HepG2 (cell line): Measurements from ENCODE around the gene MTX1. TPM values are rescaled to one million over a fixed set of nuclear protein-coding genes. Genes with fewer than 3 reads are reported as not detected.

ENCODE experiments used
- ARNT ChIP-seq: fragments of 450-650 bp; IDR thresholded peaks from 2 replicates; pipeline ENCODE4 v1.6.1; 2017
- ATRX ChIP-seq: sonication (generic); formaldehyde crosslinking; IDR thresholded peaks from 2 replicates; pipeline ENCODE4 v1.4.0; 2020; ENCODE audit warnings: missing genetic modification reagents, borderline replicate concordance
- CAMTA2 ChIP-seq: sonication (generic); formaldehyde crosslinking; IDR thresholded peaks from 2 replicates; pipeline ENCODE4 v1.4.0; 2020; ENCODE audit warnings: mild to moderate bottlenecking, missing genetic modification reagents, borderline replicate concordance
- ELF3 ChIP-seq: IDR thresholded peaks from 2 replicates; pipeline ENCODE4 v1.6.1; 2016; ENCODE audit warnings: missing genetic modification reagents, missing compliant biosample characterization
- EP300 ChIP-seq, 3 experiments: sonication (generic) in 1 of 3; formaldehyde crosslinking in 1 of 3; IDR thresholded peaks; 2 replicates each; pipeline versions ENCODE4 v1.5.1 to v1.6.1; 2011 to 2020; ENCODE audit warnings: low read depth in 2 of 3, low read length in 2 of 3, borderline replicate concordance in 1 of 3, improper control_type of control experiment in 1 of 3, mild to moderate bottlenecking in 1 of 3, missing genetic modification reagents in 1 of 3, moderate library complexity in 1 of 3
- GATA4 ChIP-seq: sonication (generic); IDR thresholded peaks from 2 replicates; pipeline ENCODE4 v1.6.1; 2016; ENCODE audit warnings: antibody characterized with exemption, low read depth, borderline replicate concordance
- HMG20A ChIP-seq: IDR thresholded peaks from 2 replicates; pipeline ENCODE4 v1.6.1; 2016; ENCODE audit warnings: borderline replicate concordance
- KDM5A ChIP-seq: fragments of 200-600 bp; sonication (generic); IDR thresholded peaks from 2 replicates; pipeline ENCODE4 v1.7.0; 2018; ENCODE audit warnings: antibody characterized with exemption, mild to moderate bottlenecking, low read length, borderline replicate concordance
- MTF2 ChIP-seq: sonication (generic); formaldehyde crosslinking; IDR thresholded peaks from 2 replicates; pipeline ENCODE4 v1.5.0; 2020; ENCODE audit warnings: missing genetic modification reagents, borderline replicate concordance
- ONECUT2 ChIP-seq: sonication (generic); formaldehyde crosslinking; IDR thresholded peaks from 2 replicates; pipeline ENCODE4 v1.4.0; 2020; ENCODE audit warnings: missing genetic modification reagents
- RELA ChIP-seq: sonication (generic); formaldehyde crosslinking; IDR thresholded peaks from 2 replicates; pipeline ENCODE4 v1.4.0; 2020; ENCODE audit warnings: missing genetic modification reagents
- SOX13 ChIP-seq, 3 experiments: fragments of 450-650 bp in 1 of 3; sonication (generic) in 1 of 3; formaldehyde crosslinking in 1 of 3; IDR thresholded peaks in 2 of 3; conservative IDR thresholded peaks in 1 of 3; 2 replicates each; pipeline versions ENCODE4 v1.5.0 to v1.6.1; 2016 to 2020; ENCODE audit warnings: antibody characterized with exemption in 1 of 3, mild to moderate bottlenecking in 1 of 3, missing compliant biosample characterization in 1 of 3, missing genetic modification reagents in 1 of 3, moderate library complexity in 1 of 3
- SPEN ChIP-seq: sonication (generic); formaldehyde crosslinking; IDR thresholded peaks from 2 replicates; pipeline ENCODE4 v1.5.1; 2020; ENCODE audit warnings: low read depth, mild to moderate bottlenecking, missing genetic modification reagents
- TERF1 ChIP-seq: sonication (generic); formaldehyde crosslinking; IDR thresholded peaks from 2 replicates; pipeline ENCODE4 v1.8.0; 2022; ENCODE audit warnings: mild to moderate bottlenecking, missing genetic modification reagents, moderate library complexity
- THAP9 ChIP-seq: sonication (generic); formaldehyde crosslinking; IDR thresholded peaks from 2 replicates; pipeline ENCODE4; 2020; ENCODE audit warnings: missing genetic modification reagents, mild to moderate bottlenecking, borderline replicate concordance
- TRAFD1 ChIP-seq: sonication (generic); formaldehyde crosslinking; IDR thresholded peaks from 2 replicates; pipeline ENCODE4 v1.5.1; 2020; ENCODE audit warnings: missing genetic modification reagents, mild to moderate bottlenecking, borderline replicate concordance
- ZMYM3 ChIP-seq: sonication (generic); formaldehyde crosslinking; IDR thresholded peaks from 2 replicates; pipeline ENCODE4 v1.5.1; 2020; ENCODE audit warnings: mild to moderate bottlenecking, missing genetic modification reagents
- ZNF124 ChIP-seq: sonication (generic); formaldehyde crosslinking; IDR thresholded peaks from 2 replicates; pipeline ENCODE4 v1.4.0; 2020; ENCODE audit warnings: missing genetic modification reagents
- ZNF547 ChIP-seq: sonication (generic); formaldehyde crosslinking; IDR thresholded peaks from 2 replicates; pipeline ENCODE4 v1.5.1; 2020; ENCODE audit warnings: mild to moderate bottlenecking, missing genetic modification reagents
- ZNF550 ChIP-seq: sonication (generic); formaldehyde crosslinking; IDR thresholded peaks from 2 replicates; pipeline ENCODE4 v1.4.0; 2020; ENCODE audit warnings: mild to moderate bottlenecking, missing genetic modification reagents, borderline replicate concordance
- ZNF580 ChIP-seq: IDR thresholded peaks from 2 replicates; pipeline ENCODE4 v1.6.1; 2016; ENCODE audit warnings: low read depth, borderline replicate concordance
- ZSCAN9 ChIP-seq: IDR thresholded peaks from 2 replicates; pipeline ENCODE4 v1.6.1; 2016; ENCODE audit warnings: borderline replicate concordance
- polyA plus RNA-seq, 8 experiments: library from polyadenylated mRNA; depleted of rRNA in 3 of 8; stranded (reverse) in 7 of 8; unstranded in 1 of 8; fragments of >200 nt; fragmentation: Illumina TruSeq in 4 of 8; extraction: Trizol in 4 of 8; gene quantifications; 2 replicates each; pipeline versions ENCODE4 v1.2.1 to v1.2.3, GENCODE V29; 2011 to 2016; ENCODE audit warnings: low read depth in 4 of 8, missing spikeins in 1 of 8, mixed read lengths in 1 of 8; ENCODE audit not compliant: insufficient read depth in 1 of 8
- total RNA-seq, 5 experiments: library from RNA; depleted of rRNA; stranded (reverse); fragments of >200 nt; fragmentation: Illumina TruSeq; extraction: Trizol; gene quantifications; 2 replicates each; pipeline ENCODE4 v1.2.3, GENCODE V29; 2016; ENCODE audit warnings: low read depth in 1 of 5
- TF ChIP-seq, protein P1 (sequence below): IDR thresholded peaks from 2 replicates; pipeline ENCODE4 v1.6.1; 2012; ENCODE audit warnings: inconsistent platforms

MTX1 gene
- total and polyA plus RNA-seq, 2 of the 13 experiments (the other 11 are each of a cell fraction or from before 2014, with no cell fraction given), result 64.5 to 72.6 TPM

DNA sequence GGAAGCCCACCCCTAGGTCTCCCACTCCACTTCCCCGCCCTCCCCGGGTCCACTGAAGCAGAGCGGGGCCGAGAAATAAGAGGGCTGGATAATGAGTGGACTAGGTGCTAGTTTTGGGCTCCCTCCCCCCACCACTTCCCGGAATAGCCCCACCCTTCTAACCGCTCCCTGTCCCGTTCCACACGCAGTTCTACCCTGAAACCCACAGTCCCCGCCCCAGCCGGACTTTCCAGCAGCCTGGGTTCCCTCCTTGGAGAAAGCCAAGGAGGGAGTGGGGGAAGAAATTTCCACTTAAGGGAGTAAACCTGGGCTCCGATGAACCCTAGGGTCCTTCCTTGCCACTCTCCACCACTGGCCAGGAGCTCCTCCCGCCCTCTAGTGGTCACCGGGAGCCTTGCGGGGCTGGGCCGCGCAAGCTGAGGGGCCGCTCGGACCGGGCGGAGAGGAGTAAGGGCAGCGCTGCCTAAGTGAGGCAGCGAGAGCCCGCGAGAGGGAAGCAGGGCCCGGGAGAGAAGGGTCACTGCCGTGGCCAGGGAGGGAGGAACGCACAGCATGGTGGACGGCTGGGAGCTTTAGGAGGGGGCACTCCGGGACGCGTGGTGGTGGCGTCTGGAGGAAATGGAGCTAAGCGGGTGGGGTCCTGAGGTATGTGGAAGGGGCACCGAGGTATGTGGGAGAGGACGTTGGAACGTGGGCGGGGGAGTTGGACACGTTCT lies 15.1 kb upstream of the MTX1 start (continued):
- TF ChIP-seq SPEN (CRISPR knock-in tag), result 0 out of 2 replicates have a peak, but pooled peaks have one; percentile 27
- no peak for TF ChIP-seq ARNT
- no peak for TF ChIP-seq ONECUT2 (CRISPR knock-in tag)
- no peak for TF ChIP-seq ZNF124 (CRISPR knock-in tag)
- TF ChIP-seq ZNF580 (CRISPR knock-in tag), result no peak
- 0 out of 2 replicates have a peak, but pooled peaks have one; percentile 59 for TF ChIP-seq MTF2 (CRISPR knock-in tag)
- no peak for TF ChIP-seq TRAFD1
- TF ChIP-seq THAP9, result no peak
- TF ChIP-seq ZNF550 (CRISPR knock-in tag), result no peak
- no peak for TF ChIP-seq RELA (CRISPR knock-in tag)
- TF ChIP-seq GATA4, result no peak
- no peak for TF ChIP-seq ZMYM3
- TF ChIP-seq, protein P1, sequence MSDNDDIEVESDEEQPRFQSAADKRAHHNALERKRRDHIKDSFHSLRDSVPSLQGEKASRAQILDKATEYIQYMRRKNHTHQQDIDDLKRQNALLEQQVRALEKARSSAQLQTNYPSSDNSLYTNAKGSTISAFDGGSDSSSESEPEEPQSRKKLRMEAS, result 0 out of 2 replicates have a peak, but pooled peaks have one; percentile 12
- TF ChIP-seq HMG20A, result no peak
- TF ChIP-seq ZNF547 (CRISPR knock-in tag), result no peak
- TF ChIP-seq KDM5A, result no peak
- TF ChIP-seq ATRX (CRISPR knock-in tag), result no peak
- TF ChIP-seq ELF3 (CRISPR knock-in tag), result no peak; the same call in 1 of the 2 replicates
- TF ChIP-seq EP300 (IDR thresholded peaks at IDR 0.05; ENCODE audit: low read depth in 2 of 2, low read length in 2 of 2), result no peak
- no peak for TF ChIP-seq EP300 (CRISPR knock-in tag; IDR thresholded peaks at IDR 0.05; ENCODE audit: borderline replicate concordance)
- 0 out of 2 replicates have a peak, but pooled peaks have one; percentile 66 for TF ChIP-seq ZSCAN9
- TF ChIP-seq SOX13 (IDR thresholded peaks at IDR 0.05), result no peak
- no peak for TF ChIP-seq SOX13 (CRISPR knock-in tag; conservative IDR thresholded peaks at IDR 0.05 in 1 of 2, IDR thresholded peaks at IDR 0.05 in 1 of 2)
- TF ChIP-seq CAMTA2 (CRISPR knock-in tag), result no peak
- no peak for TF ChIP-seq TERF1 (CRISPR knock-in tag)
